ENCODE measurements around the gene HOXA9. TPM values are rescaled to one million over a fixed set of nuclear protein-coding genes. Genes with fewer than 3 reads are reported as not detected.

HOXA9 gene
- total RNA-seq, 2 donors from 2014 or later, result not detected

DNA sequence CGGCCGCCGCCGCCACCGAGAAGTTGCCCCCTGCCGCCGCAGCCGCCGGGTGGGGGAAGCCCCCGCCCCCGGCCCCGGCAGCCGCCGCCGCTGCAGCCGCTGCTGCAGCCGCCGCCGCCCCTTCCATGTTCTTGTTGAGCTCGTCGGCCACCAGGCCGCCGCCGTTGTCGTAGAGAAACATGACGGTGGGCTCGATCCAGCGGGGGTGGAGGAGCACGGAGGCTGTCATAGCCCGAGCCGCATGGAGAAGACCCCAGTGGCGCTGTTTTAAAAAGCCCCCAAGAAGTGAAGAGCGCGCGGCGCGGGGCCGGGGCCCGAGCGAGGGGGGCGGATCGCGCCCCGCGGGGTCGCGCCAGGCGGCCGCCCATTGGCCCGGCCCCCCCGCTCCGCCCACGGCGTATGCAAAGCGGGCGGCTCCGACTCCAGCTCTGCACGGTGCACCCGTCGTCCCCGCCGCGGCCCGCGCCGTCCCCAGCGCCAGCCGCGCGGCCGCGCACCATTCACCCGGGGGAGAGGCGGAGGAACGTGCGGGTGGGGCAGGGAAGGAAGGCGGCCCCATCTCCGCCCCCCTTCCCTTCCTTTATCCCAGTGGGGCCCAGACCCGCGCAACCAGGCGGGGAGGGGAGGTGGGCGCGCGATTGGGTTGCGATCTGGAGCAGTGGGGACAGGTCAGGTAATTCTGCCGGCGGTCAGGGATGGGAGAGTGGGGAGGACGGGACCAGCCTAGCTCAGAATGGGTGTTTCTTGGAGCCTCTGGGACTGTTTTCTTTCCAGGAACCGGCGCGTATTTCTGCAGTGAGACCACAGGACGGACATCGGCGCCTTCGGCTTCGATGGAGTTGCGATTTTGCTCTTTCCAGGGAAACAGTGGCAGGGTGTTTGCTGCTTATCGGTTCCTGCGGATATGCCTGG, 34.8 kb upstream of the HOXA9 start, which contains the start of gene HOXA13:
TSS of gene HOXA13 (minus strand) at position 243 of the 912 bp plus-strand sequence. CDS start at position 229, 14 bp downstream.
- Histone ChIP-seq H3K9me3 (no peaks in the 10 kb centered on the region), H3K36me3 (no peaks in the 10 kb centered on the region), H3K4me1 (ENCODE audit: control insufficient read depth in 1 of 2, low read depth in 2 of 2) (peaks cover 15 to 36% of the 10 kb centered on the region in 2 donors), H3K4me3 (peak within 1 kb of the TSS; percentile 61), H3K27ac (no peak within 1 kb of the TSS), H3K27me3 (replicated peaks; ENCODE audit: insufficient read depth) (peaks cover 81% of the 10 kb centered on the region)
- TF ChIP-seq, protein P1, sequence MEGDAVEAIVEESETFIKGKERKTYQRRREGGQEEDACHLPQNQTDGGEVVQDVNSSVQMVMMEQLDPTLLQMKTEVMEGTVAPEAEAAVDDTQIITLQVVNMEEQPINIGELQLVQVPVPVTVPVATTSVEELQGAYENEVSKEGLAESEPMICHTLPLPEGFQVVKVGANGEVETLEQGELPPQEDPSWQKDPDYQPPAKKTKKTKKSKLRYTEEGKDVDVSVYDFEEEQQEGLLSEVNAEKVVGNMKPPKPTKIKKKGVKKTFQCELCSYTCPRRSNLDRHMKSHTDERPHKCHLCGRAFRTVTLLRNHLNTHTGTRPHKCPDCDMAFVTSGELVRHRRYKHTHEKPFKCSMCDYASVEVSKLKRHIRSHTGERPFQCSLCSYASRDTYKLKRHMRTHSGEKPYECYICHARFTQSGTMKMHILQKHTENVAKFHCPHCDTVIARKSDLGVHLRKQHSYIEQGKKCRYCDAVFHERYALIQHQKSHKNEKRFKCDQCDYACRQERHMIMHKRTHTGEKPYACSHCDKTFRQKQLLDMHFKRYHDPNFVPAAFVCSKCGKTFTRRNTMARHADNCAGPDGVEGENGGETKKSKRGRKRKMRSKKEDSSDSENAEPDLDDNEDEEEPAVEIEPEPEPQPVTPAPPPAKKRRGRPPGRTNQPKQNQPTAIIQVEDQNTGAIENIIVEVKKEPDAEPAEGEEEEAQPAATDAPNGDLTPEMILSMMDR (IDR thresholded peaks at IDR 0.05), result no peak
- ATAC-seq (ENCODE audit: insufficient number of reproducible peaks, low FRiP score, low read depth) (no peak), DNase-seq (ENCODE audit: low spot score) (no peak)

DNA sequence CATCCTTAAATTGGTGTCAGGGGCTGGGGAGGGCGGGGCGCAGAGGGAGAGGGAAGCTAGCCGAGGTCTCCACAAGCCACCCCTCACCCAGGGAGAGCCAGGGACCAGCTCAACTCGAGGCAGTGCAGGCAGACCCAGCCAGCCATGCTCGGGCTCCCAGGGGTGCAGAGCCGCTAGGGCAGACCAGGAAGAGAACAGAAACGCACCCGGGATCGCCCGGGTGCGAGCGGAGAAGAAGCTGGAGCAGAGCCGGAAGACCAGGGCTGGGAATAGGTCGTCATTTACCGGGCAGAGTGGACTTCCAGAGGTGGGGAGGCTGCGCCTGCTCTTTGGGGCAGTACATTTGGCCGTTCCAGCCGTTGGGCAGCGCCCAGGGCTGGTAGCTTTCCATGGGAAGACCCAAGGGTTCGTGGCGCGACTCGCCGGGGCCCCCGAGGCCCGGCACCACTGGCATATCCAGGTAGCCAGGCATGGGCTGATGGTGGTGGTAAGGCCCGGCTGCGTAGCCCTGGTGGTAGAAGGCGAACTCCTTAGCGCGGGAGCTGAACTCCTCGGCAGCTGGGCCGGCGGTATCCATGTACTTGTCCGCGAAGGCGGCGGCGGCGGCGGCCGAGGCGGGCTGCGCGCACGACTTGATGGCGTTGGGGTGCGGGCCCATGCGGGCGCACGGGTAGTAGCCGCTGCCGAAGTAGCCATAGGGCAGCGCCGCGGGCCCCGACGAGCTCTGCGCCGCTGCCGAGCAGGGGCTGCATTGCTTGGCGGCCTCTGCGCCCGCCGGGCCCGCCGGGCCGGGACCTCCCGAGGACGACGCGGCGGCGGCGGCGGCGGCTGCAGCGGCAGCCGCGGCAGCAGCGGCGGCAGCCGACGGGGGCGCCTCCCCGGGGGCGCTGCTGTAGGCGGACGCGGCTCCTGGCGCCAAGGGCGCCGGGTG, 33.8 kb upstream of the HOXA9 start:
- Histone ChIP-seq H3K4me1 (ENCODE audit: control insufficient read depth in 1 of 2, low read depth in 2 of 2) (peaks cover 11 to 29% of the 10 kb centered on the region in 2 donors), H3K27me3 (replicated peaks; ENCODE audit: insufficient read depth) (peaks cover 77% of the 10 kb centered on the region), H3K4me3 (peak overlapping the region; percentile 48), H3K9me3 (no peaks in the 10 kb centered on the region), H3K27ac (no peak overlapping the region), H3K36me3 (no peaks in the 10 kb centered on the region)
- ATAC-seq (ENCODE audit: insufficient number of reproducible peaks, low FRiP score, low read depth) (no peak), DNase-seq (ENCODE audit: low spot score) (no peak)
- TF ChIP-seq, protein P1 (IDR thresholded peaks at IDR 0.05), result no peak

DNA sequence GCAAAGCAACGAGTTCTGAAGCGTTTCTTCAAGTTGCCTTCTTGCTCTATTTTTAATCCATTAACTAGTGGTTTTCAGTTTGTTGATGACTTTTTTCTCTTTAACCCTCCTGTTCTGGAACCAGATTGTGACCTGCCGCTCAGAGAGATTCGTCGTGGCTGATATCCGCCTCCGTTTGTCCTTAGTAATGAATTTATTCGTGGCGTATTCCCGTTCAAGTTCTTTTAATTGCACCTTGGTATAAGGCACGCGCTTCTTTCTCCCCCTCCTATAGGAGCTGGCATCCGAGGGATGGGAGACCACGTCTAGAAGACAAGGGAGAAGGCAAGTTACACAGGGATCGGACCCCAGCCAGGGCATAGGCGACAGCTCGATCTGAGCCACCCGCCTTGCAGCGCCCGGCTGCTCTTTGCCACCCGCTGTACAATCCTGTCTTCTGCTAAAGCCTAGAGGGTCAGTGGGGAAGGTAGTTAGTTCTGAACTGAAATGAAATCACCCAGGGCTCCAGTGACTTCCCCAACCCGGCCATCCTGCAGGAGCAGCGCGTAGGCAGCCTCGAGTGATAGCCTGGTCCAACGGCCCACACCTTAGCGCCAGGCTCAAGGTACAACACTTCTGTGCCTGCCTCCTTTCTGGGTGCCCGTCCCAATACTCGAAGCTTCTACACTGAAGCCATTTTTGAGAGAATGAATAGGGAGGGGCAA, 33.0 kb upstream of the HOXA9 start:
- Histone ChIP-seq H3K36me3 (no peaks in the 10 kb centered on the region), H3K4me1 (ENCODE audit: control insufficient read depth in 1 of 2, low read depth in 2 of 2) (peaks cover 11 to 29% of the 10 kb centered on the region in 2 donors), H3K27me3 (replicated peaks; ENCODE audit: insufficient read depth) (peaks cover 78% of the 10 kb centered on the region), H3K27ac (no peak overlapping the region), H3K9me3 (no peaks in the 10 kb centered on the region), H3K4me3 (no peak overlapping the region)
- TF ChIP-seq, protein P1 (IDR thresholded peaks at IDR 0.05), result no peak
- no peak for DNase-seq (ENCODE audit: low spot score)
- ATAC-seq (ENCODE audit: insufficient number of reproducible peaks, low FRiP score, low read depth), result no peak

DNA sequence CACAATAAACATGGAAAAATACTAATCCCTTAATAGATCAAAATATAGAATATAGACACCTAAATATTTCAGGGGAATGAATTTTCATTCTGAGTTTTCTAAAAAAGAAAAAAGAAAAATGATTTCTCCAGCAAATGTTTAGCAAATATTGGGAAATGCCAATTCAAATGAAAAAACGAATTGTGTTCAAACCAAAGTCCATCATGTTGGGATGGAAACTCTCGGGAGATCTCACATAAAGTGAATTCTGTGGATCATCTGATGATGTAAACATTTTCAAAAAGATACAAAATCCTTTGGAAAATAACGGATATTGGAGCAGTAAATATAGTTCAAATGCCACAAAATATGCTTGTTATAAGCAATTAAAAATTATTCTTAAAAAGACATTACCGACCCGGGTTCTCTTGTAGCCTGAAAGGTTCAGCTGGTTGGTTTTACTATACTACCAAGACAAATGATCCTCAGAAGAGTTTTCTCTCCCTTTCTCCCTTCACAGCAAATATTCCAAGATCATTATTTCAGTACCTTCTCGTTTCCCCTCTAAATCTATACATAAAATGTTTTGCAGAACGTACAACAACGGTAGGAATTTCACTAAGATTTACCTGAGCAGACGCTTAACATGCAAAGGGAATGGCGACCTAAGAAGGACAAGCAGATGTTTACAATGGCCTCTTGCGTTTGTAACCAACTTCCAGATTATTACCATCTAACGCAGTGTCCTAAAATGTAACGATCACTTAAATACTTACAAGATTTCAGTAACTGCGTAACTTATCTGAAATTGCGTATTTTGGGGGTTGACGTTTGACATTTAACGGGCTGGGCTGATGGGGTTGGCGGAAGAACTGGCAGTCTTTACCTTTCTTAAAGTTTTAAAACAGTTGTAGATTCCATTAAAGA, 32.1 kb upstream of the HOXA9 start:
- DNase-seq (ENCODE audit: low spot score) (no peak), ATAC-seq (ENCODE audit: insufficient number of reproducible peaks, low FRiP score, low read depth) (no peak)
- Histone ChIP-seq H3K4me1 (ENCODE audit: control insufficient read depth in 1 of 2, low read depth in 2 of 2) (peaks cover 18 to 38% of the 10 kb centered on the region in 2 donors), H3K36me3 (no peaks in the 10 kb centered on the region), H3K27me3 (replicated peaks; ENCODE audit: insufficient read depth) (peaks cover 73% of the 10 kb centered on the region), H3K9me3 (no peaks in the 10 kb centered on the region), H3K27ac (no peak overlapping the region), H3K4me3 (no peak overlapping the region)
- TF ChIP-seq, protein P1 (IDR thresholded peaks at IDR 0.05), result no peak
